ENCODE measurements around the gene FAM219B. TPM values are rescaled to one million over a fixed set of nuclear protein-coding genes. Genes with fewer than 3 reads are reported as not detected.
"Not testable (repeated sequence)": the region's sequence is repeated elsewhere in the genome, so short reads cannot be mapped to it uniquely, and the experiment has no call there.

Gene FAM219B
- total RNA-seq, 1 experiment from 2014 or later, result 99.6 TPM

DNA sequence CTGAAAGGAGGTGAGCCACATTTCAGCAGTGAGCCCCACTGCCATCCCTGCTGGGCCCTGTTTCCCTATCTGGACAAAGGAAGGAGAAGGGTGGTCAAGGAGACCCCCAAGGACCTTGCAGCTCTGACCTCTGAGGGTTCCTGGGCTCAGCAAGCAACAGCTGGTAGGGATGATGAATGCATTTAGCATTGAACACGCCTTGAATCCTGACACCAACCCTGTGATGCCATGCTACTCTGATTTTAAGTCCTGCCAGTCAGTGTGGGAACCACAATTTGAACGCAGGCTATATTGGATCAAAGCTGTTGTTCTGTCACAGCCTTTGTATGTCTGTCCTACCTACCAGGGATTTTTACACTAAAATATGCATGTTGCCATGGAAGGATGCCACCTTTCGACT, 10.3 kb downstream of the FAM219B start (continued):
- TF ChIP-seq, protein P1, sequence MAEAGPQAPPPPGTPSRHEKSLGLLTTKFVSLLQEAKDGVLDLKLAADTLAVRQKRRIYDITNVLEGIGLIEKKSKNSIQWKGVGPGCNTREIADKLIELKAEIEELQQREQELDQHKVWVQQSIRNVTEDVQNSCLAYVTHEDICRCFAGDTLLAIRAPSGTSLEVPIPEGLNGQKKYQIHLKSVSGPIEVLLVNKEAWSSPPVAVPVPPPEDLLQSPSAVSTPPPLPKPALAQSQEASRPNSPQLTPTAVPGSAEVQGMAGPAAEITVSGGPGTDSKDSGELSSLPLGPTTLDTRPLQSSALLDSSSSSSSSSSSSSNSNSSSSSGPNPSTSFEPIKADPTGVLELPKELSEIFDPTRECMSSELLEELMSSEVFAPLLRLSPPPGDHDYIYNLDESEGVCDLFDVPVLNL (CRISPR knock-in tag; IDR thresholded peaks at IDR 0.05; ENCODE audit: borderline replicate concordance, low read depth), result no peak
- TF ChIP-seq GABPB1 (CRISPR knock-in tag; IDR thresholded peaks at IDR 0.05), result no peak
- no peak for TF ChIP-seq MXD4 (CRISPR knock-in tag; IDR thresholded peaks at IDR 0.05; ENCODE audit: borderline replicate concordance)

DNA sequence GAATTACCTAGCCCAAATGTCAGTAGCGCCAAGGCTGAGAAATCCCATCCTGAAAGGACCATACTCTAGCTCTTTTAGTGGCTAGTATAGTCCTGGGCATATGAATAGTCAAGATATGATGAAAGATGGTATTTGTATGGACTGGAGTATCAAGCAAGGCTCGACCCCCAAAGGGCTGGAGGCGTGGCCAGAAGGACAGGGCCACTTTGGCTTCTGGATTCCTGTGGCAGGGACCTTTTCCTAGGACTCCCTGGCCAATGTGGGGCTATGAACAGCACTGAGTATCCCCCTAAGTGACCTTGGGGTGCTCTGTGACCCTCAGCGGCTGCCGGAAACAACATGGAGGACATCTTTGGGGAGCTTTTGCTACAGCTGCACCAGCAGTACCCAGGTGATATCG, 10.8 kb downstream of the FAM219B start:
- no peaks in the 10 kb centered on the region for H3K9me3 Mint-ChIP-seq
- TF ChIP-seq, protein P2, sequence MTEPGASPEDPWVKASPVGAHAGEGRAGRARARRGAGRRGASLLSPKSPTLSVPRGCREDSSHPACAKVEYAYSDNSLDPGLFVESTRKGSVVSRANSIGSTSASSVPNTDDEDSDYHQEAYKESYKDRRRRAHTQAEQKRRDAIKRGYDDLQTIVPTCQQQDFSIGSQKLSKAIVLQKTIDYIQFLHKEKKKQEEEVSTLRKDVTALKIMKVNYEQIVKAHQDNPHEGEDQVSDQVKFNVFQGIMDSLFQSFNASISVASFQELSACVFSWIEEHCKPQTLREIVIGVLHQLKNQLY (CRISPR knock-in tag; IDR thresholded peaks at IDR 0.05), result no peak
- TF ChIP-seq, protein P3, sequence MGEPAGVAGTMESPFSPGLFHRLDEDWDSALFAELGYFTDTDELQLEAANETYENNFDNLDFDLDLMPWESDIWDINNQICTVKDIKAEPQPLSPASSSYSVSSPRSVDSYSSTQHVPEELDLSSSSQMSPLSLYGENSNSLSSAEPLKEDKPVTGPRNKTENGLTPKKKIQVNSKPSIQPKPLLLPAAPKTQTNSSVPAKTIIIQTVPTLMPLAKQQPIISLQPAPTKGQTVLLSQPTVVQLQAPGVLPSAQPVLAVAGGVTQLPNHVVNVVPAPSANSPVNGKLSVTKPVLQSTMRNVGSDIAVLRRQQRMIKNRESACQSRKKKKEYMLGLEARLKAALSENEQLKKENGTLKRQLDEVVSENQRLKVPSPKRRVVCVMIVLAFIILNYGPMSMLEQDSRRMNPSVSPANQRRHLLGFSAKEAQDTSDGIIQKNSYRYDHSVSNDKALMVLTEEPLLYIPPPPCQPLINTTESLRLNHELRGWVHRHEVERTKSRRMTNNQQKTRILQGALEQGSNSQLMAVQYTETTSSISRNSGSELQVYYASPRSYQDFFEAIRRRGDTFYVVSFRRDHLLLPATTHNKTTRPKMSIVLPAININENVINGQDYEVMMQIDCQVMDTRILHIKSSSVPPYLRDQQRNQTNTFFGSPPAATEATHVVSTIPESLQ (CRISPR knock-in tag; IDR thresholded peaks at IDR 0.05), result no peak
- TF ChIP-seq PRRX2 (CRISPR knock-in tag; IDR thresholded peaks at IDR 0.05) (no peak), FOXJ3 (CRISPR knock-in tag; IDR thresholded peaks at IDR 0.05; ENCODE audit: borderline replicate concordance) (no peak), NFATC4 (CRISPR knock-in tag; IDR thresholded peaks at IDR 0.05) (no peak), NR3C1 (CRISPR knock-in tag; conservative IDR thresholded peaks at IDR 0.05; ENCODE audit: low read depth) (no peak)
- peaks cover 35% of the 10 kb centered on the region for H3K36me3 Mint-ChIP-seq
- no peak overlapping the region for H3K27ac Mint-ChIP-seq
- no peak for ATAC-seq
- H3K4me3 Mint-ChIP-seq, result no peak overlapping the region
- peaks cover 2% of the 10 kb centered on the region for H3K4me1 Mint-ChIP-seq
- H3K27me3 Mint-ChIP-seq (ENCODE audit: low read depth), result no peaks in the 10 kb centered on the region
- POLR2A ChIA-PET, result interaction anchor here (0.5 to 3.0 kb wide), 2 partner anchors 11 to 30 kb away, joined by 4 to 12 read pairs; partner anchors contain the start of gene FAM219B
- DNase-seq (ENCODE audit: low spot score), result no peak
- CTCF ChIA-PET, result no interaction called here

DNA sequence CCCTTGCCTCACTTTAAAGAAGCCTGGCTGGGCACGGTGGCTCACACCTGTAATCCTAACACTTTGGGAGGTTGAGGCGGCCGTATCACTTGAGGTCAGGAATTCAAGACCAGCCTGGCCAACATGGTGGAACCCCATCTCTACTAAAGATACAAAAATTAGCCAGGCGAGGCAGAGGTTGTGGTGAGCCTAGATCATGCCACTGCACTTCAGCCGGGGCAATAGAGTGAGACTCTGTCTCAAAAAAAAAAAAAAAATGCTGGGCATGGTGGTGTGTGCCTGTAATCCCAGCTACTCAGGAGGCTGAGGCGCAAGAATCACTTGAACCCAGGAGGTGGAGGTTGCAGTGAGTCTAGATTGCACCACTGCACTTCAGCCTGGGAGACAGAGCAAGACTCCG, 12.3 kb downstream of the FAM219B start:
- DNase-seq (ENCODE audit: low spot score); H3K4me3 Mint-ChIP-seq; H3K9me3 Mint-ChIP-seq; POLR2A ChIA-PET; H3K27me3 Mint-ChIP-seq (ENCODE audit: low read depth); ATAC-seq; H3K27ac Mint-ChIP-seq; CTCF ChIA-PET: not testable (repeated sequence)
- peaks cover 10% of the 10 kb centered on the region for H3K4me1 Mint-ChIP-seq
- H3K36me3 Mint-ChIP-seq, result peaks cover 31% of the 10 kb centered on the region

DNA sequence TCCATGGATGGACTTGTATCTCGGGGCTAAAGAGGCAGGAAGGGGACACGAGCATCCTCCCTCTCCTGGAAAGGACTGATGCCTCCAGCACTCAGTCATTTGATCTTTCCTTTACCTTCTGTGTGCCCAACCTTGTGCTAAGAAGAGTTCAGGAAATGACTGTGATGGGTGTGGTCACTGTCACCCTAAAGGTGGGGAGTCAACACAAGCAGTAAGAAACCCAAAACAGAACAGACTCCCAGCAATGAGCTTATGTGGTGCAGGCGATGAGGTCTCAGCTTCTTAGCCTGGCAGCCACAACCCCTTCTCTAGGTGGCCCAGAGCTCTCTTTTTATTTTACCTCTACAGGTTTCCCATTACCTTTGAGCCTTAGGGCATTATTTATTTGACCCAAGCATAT, 13.0 kb downstream of the FAM219B start:
- H3K27ac Mint-ChIP-seq, result no peak overlapping the region
- peaks cover 29% of the 10 kb centered on the region for H3K36me3 Mint-ChIP-seq
- no peak overlapping the region for H3K4me3 Mint-ChIP-seq
- H3K4me1 Mint-ChIP-seq, result peaks cover 18% of the 10 kb centered on the region
- ATAC-seq (no peak), DNase-seq (ENCODE audit: low spot score) (no peak)
- no peaks in the 10 kb centered on the region for H3K9me3 Mint-ChIP-seq
- CTCF ChIA-PET, result interaction anchor here (1.1 kb wide), 1 partner anchor 8 kb away, joined by 3 read pairs; no protein-coding TSS in a partner anchor
- POLR2A ChIA-PET, result no interaction called here
- H3K27me3 Mint-ChIP-seq (ENCODE audit: low read depth), result no peaks in the 10 kb centered on the region
- TF ChIP-seq TP53 (CRISPR knock-in tag; IDR thresholded peaks at IDR 0.05) (no peak), GRHL2 (CRISPR knock-in tag; IDR thresholded peaks at IDR 0.05; ENCODE audit: insufficient replicate concordance, severe bottlenecking) (no peak), NR1H2 (CRISPR knock-in tag; IDR thresholded peaks at IDR 0.05) (no peak), FOXK1 (CRISPR knock-in tag; IDR thresholded peaks at IDR 0.05) (no peak), ZNF671 (CRISPR knock-in tag; IDR thresholded peaks at IDR 0.05) (no peak), SP1 (CRISPR knock-in tag; conservative IDR thresholded peaks at IDR 0.05) (no peak), JAZF1 (CRISPR knock-in tag; IDR thresholded peaks at IDR 0.05) (no peak), SMAD3 (CRISPR knock-in tag; IDR thresholded peaks at IDR 0.05; ENCODE audit: borderline replicate concordance) (no peak), TEAD4 (CRISPR knock-in tag; IDR thresholded peaks at IDR 0.05) (no peak), ATF1 (CRISPR knock-in tag; IDR thresholded peaks at IDR 0.05) (no peak), TEAD1 (CRISPR knock-in tag; IDR thresholded peaks at IDR 0.05) (no peak)
- TF ChIP-seq, protein P4, sequence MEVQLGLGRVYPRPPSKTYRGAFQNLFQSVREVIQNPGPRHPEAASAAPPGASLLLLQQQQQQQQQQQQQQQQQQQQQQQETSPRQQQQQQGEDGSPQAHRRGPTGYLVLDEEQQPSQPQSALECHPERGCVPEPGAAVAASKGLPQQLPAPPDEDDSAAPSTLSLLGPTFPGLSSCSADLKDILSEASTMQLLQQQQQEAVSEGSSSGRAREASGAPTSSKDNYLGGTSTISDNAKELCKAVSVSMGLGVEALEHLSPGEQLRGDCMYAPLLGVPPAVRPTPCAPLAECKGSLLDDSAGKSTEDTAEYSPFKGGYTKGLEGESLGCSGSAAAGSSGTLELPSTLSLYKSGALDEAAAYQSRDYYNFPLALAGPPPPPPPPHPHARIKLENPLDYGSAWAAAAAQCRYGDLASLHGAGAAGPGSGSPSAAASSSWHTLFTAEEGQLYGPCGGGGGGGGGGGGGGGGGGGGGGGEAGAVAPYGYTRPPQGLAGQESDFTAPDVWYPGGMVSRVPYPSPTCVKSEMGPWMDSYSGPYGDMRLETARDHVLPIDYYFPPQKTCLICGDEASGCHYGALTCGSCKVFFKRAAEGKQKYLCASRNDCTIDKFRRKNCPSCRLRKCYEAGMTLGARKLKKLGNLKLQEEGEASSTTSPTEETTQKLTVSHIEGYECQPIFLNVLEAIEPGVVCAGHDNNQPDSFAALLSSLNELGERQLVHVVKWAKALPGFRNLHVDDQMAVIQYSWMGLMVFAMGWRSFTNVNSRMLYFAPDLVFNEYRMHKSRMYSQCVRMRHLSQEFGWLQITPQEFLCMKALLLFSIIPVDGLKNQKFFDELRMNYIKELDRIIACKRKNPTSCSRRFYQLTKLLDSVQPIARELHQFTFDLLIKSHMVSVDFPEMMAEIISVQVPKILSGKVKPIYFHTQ (CRISPR knock-in tag; IDR thresholded peaks at IDR 0.05), result no peak
- TF ChIP-seq, protein P5, sequence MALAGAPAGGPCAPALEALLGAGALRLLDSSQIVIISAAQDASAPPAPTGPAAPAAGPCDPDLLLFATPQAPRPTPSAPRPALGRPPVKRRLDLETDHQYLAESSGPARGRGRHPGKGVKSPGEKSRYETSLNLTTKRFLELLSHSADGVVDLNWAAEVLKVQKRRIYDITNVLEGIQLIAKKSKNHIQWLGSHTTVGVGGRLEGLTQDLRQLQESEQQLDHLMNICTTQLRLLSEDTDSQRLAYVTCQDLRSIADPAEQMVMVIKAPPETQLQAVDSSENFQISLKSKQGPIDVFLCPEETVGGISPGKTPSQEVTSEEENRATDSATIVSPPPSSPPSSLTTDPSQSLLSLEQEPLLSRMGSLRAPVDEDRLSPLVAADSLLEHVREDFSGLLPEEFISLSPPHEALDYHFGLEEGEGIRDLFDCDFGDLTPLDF (CRISPR knock-in tag; IDR thresholded peaks at IDR 0.05), result no peak
- TF ChIP-seq, protein P6, sequence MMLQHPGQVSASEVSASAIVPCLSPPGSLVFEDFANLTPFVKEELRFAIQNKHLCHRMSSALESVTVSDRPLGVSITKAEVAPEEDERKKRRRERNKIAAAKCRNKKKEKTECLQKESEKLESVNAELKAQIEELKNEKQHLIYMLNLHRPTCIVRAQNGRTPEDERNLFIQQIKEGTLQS (CRISPR knock-in tag; conservative IDR thresholded peaks at IDR 0.05), result no peak
- TF ChIP-seq, protein P7, sequence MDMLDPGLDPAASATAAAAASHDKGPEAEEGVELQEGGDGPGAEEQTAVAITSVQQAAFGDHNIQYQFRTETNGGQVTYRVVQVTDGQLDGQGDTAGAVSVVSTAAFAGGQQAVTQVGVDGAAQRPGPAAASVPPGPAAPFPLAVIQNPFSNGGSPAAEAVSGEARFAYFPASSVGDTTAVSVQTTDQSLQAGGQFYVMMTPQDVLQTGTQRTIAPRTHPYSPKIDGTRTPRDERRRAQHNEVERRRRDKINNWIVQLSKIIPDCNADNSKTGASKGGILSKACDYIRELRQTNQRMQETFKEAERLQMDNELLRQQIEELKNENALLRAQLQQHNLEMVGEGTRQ (CRISPR knock-in tag; IDR thresholded peaks at IDR 0.05), result no peak
